Putamen (tissue), 1 donor: ENCODE measurements around the gene SMG9.

Experiments
- DNase-seq: peaks from one replicate; pipeline ENCODE4 v3.0.0-alpha.2; 2016; ENCODE audit warnings: low spot score

The SMG9 gene

DNA sequence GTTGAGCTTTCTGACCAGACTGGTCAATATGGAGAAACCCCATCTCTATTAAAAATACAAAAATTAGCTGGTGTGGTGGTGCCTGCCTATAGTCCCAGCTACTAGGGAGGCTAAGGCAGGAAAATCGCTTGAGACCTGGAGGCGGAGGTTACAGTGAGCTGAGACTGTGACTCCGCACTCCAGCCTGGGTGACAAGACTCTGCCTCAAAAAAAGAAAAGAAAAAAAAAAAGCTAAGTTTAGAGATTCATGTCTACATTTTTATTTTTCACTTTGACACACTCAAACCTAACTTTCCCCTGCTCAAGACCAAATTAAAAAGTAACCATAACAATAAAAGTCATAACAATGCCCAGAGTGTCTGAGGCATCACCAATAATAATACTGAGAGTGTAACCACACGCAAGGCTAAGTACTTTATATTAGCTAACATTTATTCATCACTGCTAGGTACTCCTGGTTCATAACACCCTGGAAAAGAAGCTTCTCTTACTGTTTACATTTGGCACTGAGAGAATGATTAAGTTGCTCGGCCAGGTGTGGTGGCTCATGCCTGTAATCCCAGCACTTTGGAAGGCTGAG lies 33.2 kb downstream of the SMG9 start:
- no peak for DNase-seq

DNA sequence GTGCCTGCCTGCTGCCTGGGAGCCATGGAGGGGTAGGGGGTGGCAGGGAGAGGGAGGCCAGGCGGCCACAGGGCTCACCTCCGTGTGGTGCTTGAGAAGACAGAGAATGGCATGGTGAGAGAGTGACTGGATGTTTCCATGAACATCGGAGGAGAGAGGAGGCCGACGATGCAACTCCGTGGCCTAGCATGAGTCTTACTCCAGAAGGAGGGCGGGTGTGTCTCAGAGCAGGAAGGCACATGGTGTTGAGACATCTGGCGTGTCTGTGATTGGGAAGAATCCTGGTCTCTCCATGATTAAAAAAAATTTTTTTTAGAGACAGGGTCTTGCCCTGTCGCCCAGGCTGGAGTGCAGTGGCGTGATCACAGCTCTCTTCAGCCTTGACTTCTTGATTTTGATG lies 33.8 kb downstream of the SMG9 start:
- no peak for DNase-seq

DNA sequence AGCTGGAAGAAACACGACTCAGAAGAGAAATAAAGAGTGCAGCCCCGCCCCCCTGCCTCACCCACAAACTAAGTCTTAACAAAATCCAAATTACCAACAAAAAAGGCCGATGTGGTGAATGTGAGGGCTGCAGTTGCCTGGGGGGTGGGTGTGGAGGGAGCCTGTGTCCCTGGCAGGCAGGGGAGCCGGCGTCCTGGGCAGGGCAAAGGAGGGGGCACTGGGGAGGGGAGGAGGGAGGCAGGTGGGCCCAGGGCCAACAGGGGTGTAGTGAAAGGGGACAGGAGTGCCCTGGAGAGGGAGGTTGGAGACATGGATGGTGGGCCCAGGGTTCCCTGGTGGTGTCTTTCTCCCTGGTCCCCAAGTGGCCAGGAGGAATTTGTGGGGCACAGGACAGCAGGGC lies 34.8 kb downstream of the SMG9 start:
- DNase-seq, result no peak

DNA sequence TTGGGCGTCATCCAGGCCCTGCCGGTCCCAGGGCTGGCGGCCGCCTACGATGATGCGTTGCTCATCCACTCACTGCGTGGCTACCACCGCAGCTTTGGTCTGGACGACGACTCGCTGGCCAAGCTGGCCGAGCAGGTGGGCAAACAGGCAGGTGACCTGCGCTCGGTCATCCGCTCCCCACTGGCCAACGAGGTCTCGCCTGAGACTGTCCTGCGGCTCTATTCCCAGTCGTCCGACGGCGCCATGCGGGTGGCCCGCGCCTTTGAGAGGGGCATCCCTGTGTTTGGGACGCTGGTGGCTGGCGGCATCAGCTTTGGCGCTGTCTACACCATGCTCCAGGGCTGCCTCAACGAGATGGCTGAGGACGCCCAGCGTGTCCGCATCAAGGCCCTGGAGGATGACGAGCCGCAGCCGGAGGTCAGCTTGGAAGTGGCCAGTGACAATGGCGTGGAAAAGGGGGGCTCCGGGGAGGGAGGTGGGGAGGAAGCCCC lies 35.3 kb downstream of the SMG9 start:
- no peak for DNase-seq

DNA sequence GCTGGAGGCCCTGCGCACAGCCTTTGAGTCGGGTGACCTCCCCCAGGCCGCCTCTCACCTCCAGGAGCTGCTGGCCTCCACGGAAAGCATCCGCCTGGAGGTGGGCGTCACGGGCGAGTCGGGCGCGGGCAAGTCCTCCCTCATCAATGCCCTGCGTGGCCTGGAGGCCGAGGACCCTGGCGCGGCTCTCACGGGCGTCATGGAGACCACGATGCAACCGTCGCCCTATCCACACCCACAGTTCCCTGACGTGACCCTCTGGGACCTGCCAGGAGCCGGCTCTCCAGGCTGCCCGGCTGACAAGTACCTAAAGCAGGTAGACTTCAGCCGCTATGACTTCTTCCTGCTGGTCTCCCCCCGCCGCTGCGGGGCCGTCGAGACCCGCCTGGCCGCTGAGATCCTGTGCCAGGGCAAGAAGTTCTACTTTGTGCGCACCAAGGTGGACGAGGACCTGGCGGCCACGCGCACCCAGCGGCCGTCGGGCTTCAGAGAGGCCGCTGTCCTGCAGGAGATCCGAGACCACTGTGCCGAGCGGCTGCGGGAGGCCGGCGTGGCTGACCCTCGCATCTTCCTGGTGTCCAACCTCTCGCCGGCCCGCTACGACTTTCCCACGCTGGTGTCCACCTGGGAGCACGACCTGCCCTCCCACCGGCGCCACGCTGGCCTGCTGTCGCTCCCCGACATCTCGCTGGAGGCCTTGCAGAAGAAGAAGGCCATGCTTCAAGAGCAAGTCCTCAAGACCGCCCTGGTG lies 36.0 kb downstream of the SMG9 start:
- DNase-seq, result no peak

DNA sequence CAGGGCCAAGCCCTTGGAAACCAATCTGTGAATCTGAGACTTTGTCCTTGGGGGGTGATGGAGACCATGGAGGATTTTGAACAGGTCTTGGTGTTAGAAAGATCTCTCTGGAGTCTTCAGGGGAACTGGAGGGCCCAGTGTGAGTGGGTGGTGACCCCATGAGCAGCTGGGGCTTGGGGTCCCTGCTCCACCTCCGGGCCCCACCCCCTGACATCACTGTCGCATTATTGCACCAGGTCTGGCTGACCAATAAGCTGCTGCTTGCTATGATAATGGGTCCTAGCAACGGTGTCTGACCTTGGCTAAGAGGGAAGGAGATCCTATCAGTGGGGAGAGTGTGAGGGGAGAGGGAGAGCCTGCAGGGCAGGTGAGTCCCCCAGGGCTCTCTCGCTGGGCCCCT lies 39.0 kb downstream of the SMG9 start, which contains the start of gene IRGC:
Gene IRGC (plus strand): TSS at position 301 of the 400 bp plus-strand sequence. CDS start 2,483 bp downstream, outside the sequence.
- no peak for DNase-seq

DNA sequence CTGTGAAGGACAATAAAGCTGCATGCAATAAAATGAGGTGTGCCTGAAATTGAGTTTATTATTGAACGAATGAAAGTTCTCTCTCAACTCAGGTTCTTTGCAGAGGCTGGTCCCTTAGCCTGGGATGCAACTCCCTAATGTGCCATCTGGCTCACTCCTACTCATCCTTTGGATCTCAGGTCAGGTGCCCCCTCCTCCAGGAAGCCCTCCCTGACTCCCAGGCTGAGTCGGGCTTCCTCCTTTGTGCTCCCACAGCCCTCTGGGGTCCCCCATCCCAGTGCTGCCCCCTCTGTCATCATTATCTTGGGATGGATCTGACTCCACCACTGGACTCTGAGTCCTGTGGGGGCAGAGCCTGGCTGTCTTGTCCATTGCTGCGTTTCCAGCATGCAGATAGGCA lies 41.6 kb downstream of the SMG9 start:
- no peak for DNase-seq

DNA sequence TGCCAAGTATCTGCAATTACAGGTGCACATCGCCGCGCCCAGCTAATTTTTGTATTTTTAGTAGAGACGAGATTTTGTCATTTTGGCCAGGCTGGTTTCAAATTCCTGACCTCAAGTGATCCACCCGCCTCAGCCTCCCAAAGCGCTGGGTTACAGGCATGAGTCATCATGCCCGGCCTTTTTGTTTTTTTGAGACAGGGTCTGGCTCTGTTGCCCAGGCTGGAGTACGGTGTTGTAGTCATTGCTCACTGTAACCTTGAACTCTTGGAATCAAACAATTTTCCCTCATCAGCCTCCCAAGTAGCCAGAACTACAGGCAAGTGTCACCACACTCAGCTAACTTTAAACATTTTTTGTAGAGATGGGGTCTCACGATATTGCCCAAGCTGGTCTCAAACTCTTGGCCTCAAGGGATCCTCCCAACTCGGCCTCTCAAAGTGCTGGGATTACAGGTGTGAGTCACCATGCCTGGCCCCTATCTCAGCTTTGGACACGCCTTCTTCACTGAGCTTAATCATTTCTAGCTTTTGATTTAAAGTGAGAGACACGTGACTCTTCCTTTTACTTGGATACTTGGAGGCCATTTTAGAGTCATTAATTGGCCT lies 42.9 kb downstream of the SMG9 start:
- DNase-seq, result no peak

DNA sequence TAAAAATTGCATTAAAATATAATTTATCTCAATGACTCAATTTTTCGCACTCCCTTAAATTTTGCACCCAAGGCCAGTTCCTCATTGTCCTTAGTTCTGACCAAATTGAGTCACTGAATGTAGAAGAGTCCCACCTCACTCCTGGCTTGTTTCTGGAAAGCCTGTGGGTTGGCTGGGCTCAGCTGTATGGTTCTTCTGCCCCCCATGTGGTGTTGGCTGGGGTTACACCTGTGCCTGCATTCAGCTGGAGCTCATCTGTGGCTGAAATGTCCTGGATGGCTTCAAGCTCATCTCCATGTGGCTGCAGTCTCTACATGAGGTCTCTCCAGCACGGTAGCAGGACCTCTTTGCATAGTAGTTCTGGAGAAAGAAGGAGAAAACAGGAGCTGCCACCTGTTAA lies 46.0 kb downstream of the SMG9 start:
- DNase-seq, result no peak

DNA sequence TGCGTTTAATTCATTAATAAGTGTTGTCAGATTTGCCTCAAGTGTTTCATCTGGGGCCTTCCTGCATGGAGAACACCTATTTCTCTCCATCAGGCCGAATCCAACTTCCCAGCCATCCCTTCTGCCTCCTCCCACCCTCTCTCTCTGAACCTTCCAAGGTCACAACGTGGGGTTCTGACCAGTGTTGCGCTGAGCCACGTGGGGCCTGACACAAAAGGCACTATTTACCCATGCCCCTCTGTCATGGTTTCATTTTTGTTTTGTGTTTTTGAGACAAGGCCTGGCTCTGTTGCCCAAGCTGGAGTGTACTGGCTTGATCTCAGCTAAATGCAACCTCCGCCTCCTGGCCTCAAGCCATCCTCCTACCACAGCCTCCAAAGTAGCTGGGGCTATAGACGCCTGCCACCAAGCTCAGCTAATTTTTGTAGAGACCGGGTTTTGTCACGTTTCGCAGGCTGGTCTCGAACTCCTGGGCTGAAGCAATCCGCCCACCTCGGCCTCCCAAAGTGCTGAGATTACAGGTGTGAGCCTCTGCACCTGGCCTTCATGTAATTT lies 47.5 kb downstream of the SMG9 start:
- no peak for DNase-seq

DNA sequence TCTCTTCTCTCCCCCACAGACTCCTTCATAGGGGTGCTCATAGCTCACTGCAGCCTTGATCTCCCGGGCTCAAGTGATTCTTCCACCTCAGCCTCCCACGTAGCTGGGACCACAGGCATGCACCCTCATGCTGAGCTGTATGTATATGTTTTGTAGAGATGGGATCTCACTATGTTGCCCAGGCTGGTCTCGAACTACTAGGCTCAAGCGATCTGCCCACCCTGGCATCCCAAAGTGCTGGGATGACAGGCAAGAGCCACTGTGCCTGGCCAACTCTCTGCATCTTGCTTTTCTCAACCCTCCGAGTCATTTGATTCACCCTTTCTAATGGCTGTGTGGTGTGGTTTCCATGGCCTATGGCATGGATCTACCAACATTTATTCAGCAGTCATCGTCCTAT lies 49.0 kb downstream of the SMG9 start:
- DNase-seq, result no peak

DNA sequence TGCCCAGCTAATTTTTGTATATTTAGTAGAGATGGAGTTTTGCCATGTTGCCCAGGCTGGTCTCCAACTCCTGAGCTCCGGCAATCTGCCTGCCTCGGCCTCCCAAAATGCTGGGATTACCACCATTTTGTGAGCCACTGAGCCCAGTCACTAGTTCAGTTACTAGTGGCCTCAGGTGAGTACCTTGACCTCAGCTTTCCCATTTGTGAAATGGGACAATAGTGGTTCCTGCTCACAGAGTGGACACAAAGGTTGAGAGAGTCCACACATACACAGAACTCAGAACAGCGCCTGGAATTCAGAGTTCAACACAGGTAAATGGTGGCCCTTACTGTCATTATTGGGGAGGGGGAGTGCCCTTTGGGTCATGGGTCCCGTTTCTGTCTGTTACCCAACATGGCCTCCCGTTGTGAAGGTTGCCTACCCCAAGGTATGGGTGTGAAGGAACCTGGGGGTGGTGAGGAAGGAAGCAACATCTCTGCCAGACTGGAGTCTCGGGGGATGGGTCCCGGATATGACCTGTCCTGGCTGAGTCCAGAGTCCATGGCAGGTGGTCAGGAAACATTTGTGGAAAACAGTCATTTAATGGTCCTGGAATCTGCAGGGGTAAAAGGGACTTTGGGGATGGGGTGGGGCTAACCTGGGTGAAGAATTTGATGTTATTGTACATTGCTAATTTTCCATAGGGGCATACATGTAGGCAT lies 50.6 kb downstream of the SMG9 start:
- no peak for DNase-seq

DNA sequence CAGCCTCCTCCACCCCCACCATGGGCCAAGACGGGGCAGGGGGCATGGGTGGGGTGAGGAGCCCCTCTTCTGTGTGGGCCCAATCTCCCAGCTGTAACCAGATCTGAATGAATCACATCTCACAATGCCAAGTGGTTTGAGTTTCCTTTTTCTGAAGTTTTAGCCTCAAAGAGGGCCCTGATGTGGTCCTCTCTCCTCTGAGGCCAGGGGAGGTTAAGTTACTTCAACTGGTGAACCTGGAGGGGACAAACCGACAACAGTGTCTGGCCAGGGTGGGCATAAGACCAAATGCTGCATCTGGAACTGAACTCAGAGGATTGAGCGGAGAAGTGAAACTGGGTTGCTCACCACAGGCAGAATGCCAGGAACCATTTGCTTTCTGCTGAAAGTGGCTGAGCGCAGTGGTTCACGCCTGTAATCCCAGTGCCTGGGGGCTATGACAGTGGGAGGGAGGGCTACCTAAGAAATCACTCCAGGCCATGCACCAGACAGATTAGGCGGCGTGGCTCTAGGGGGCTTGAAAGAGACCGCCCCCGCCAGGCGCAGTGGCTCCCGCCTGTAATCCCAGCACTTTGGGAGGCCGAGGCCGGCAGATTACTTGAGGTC lies 54.3 kb downstream of the SMG9 start:
- no peak for DNase-seq

DNA sequence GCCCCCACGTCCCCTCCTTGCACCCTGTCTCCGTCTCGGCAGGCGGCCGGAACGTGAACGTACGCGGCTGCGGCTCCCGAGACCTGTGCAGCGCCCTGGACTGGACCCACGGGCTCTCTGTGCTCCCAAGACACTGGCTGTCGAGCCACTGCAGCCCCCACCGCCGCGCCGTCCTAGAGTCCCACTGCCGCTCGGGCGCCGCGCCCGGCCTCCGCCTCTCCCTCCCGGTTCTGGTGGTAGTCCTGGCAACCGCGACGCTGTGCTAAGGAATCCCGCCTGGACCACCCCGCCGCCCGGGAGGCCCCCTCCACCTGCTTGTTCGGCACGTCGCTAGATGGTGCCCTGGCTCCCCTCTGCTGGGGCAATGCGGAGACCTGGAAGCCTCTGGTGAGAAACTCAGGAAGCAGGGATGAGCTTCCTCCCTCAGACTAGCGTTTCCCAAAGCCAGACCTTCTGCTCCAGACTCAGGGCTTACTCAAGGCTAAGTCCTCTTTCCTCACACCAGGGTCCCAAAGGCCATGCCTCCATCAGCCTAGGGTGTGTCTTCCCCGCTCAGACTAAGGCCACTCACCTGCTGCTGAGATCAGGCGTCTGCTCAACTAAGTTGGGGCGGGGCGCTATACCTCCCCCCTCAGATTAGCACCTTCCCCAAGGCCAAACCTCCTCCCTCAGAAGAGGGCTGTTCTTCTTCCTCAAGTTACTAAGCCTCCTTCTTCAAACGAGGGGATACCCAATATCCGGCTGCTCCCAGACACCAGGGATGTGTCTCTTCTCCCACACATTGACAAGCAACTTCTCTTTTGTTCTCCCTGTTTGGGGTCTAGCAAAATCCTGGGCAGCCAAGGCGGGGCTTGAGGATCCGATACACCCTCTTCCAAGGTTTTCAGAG lies 55.0 kb downstream of the SMG9 start:
- DNase-seq, result peak; percentile 19

DNA sequence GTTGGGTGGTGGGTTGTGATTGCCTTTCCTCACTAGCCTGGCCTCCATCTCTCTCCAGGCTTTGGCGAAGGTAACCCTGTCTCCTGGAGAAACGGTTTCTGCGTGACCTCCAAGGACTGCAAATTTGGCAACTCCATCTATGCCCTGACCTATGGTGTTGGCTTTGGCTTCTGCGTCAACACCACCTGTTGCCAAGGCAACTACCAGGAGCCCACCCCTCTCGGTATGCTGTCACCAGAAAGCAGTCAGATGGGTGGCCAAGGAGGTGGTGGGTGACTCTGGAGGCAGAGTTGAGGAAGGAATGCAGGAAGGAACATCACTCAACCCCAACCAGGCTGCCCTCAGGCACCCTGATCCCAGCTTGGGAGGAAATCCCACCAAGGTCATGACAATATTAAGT lies 57.5 kb downstream of the SMG9 start:
- DNase-seq, result no peak

DNA sequence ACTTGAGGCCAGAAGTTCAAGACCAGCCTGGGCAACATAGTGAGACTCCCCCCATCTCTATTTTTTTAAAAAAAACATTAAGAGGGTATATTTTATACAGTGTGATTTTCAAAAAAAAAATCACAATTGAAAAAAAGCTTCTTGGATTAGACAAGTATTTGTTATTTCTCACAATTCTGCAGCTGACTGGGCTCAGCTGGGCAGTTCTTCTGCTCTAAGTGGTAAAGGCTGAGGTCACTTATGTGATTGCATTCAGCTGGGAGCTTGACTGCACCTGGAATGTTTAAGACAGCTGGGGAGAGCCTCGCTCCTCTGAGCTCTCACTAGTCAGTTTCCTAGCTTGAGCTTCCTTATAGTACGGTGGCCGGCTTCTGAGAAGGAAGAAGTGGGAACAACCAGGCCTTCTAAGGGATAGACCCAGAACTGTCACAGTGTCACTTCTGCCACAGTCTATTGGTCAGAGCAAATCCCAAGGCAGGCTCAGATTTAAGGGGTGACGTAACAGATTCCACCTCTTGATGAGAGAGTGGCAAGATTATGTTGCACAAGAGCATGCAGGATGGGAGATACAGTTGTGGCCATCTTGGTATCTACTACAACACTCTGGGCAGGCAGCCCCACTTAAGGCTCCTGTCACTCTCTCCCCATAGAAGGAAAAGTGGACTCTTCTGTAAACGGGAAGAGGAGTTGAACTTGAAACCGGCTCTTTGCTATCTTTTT lies 58.6 kb downstream of the SMG9 start:
- DNase-seq, result no peak

DNA sequence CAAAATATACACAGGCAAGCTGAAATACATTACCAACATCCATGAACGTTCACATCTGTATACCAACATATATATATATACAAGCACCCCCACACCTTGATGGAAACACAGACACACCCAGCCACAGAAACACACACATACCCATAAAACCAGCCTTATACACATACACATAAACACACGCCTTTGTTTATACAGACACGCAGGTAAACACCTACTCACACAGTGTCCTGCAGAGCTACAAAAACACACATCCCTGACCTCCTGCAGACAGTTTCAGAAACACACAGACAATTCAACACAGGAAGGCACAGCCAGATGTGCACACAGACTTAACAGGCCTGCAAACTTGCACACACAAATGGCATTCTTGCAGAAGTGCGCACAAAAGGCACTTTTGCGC lies 60.2 kb downstream of the SMG9 start:
- DNase-seq, result no peak

DNA sequence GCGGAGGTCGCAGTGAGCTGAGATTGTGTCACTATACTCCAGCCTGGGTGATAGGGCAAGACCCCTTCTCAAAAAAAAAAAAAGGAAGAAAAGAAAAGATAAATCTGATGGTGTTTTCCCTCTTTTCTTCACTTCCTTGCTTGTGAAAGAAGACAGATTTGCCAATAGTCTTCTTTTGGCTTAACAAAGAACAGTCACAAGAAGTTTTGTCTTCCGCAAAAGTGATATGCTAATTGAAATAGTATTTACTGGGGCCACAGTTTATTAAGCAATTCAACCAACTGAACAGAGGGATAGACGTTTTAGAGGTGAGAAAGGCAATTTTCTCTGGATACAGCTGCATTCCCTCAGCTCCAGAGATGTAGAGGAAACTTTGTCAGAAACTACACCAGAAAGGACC lies 61.9 kb downstream of the SMG9 start:
- DNase-seq, result no peak

DNA sequence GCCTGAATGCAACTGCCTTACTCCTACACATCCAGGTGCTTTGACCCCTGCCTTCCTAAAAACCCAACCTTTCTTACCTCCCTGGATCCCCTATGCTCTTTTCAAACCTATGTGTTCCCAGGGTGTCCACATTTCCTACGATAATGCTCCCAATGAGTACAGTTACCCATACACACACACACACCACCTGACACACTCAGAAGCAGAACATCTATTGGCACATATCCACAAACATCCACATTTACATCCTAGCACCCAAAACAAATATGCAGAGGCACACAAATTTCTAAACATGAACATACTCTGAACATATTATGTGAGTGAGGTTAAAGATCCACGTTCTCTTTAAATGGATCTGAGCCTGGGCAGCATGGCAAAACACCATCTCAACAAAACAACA lies 62.4 kb downstream of the SMG9 start:
- no peak for DNase-seq

DNA sequence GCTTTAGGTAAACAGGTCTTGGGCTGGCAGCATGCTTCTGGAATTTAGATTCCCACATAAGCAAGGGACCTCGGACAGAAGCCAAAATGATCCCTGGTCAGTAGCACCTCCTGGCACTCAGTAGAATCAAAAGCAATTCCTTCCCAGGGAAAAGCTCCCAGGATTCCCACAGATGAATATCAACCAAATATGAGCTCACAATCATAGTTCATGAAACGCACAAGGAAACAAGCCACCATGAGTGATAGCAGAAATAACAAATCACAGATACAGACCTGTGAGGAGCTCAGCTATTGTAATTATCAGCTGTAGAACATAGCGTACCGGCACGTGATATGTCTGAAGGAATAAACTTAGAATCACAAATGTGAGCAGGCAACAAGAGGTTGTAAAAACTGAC lies 63.0 kb downstream of the SMG9 start:
- no peak for DNase-seq
